ENCODE measurements around the gene TRIM62. TPM values are rescaled to one million over a fixed set of nuclear protein-coding genes. Genes with fewer than 3 reads are reported as not detected.

The TRIM62 gene
- total RNA-seq, 1 donor from 2014 or later = 78.7 TPM

GRCh38 chr1:33098371-33098770 lies 83.5 kb downstream of the TRIM62 start:
- H3K4me1 Mint-ChIP-seq (ENCODE audit: unreplicated experiment) = peaks cover 48% of the 10 kb centered on the region
- no peak overlapping the region for H3K4me3 Mint-ChIP-seq (ENCODE audit: unreplicated experiment)
- peak overlapping the region; percentile 99 for H3K27ac Mint-ChIP-seq (ENCODE audit: unreplicated experiment)
- DNase-seq (ENCODE audit: extremely low spot score, unreplicated experiment) = no peak
- H3K36me3 Mint-ChIP-seq (ENCODE audit: unreplicated experiment) = peaks cover 7% of the 10 kb centered on the region
- TF ChIP-seq CTCF (IDR thresholded peaks at IDR 0.05) = no peak
- H3K9me3 Mint-ChIP-seq (ENCODE audit: unreplicated experiment) = no peaks in the 10 kb centered on the region
- no peaks in the 10 kb centered on the region for H3K27me3 Mint-ChIP-seq (ENCODE audit: unreplicated experiment)

- H3K27ac Mint-ChIP-seq (ENCODE audit: unreplicated experiment) = peak overlapping the region; percentile 99
- peaks cover 48% of the 10 kb centered on the region for H3K4me1 Mint-ChIP-seq (ENCODE audit: unreplicated experiment)
- H3K27me3 Mint-ChIP-seq (ENCODE audit: unreplicated experiment) = no peaks in the 10 kb centered on the region
- no peak for TF ChIP-seq CTCF (IDR thresholded peaks at IDR 0.05)
- DNase-seq (ENCODE audit: extremely low spot score, unreplicated experiment) = no peak
- H3K4me3 Mint-ChIP-seq (ENCODE audit: unreplicated experiment) = no peak overlapping the region
- H3K9me3 Mint-ChIP-seq (ENCODE audit: unreplicated experiment) = no peaks in the 10 kb centered on the region
- peaks cover 7% of the 10 kb centered on the region for H3K36me3 Mint-ChIP-seq (ENCODE audit: unreplicated experiment)
Measured at GRCh38 chr1:33097762-33098161, 84.1 kb downstream of the TRIM62 start.

- no peak for TF ChIP-seq CTCF (IDR thresholded peaks at IDR 0.05)
- Mint-ChIP-seq H3K4me3 (ENCODE audit: unreplicated experiment) (no peak overlapping the region), H3K4me1 (ENCODE audit: unreplicated experiment) (peaks cover 47% of the 10 kb centered on the region), H3K36me3 (ENCODE audit: unreplicated experiment) (peaks cover 4% of the 10 kb centered on the region), H3K27me3 (ENCODE audit: unreplicated experiment) (no peaks in the 10 kb centered on the region), H3K27ac (ENCODE audit: unreplicated experiment) (no peak overlapping the region), H3K9me3 (ENCODE audit: unreplicated experiment) (no peaks in the 10 kb centered on the region)
- no peak for DNase-seq (ENCODE audit: extremely low spot score, unreplicated experiment)
Measured at GRCh38 chr1:33097137-33097611, 84.7 kb downstream of the TRIM62 start.

GRCh38 chr1:33096363-33097005 lies 85.4 kb downstream of the TRIM62 start:
- no peak for DNase-seq (ENCODE audit: extremely low spot score, unreplicated experiment)
- no peak for TF ChIP-seq CTCF (IDR thresholded peaks at IDR 0.05)
- no peak overlapping the region for H3K27ac Mint-ChIP-seq (ENCODE audit: unreplicated experiment)
- peaks cover 42% of the 10 kb centered on the region for H3K4me1 Mint-ChIP-seq (ENCODE audit: unreplicated experiment)
- H3K9me3 Mint-ChIP-seq (ENCODE audit: unreplicated experiment) = no peaks in the 10 kb centered on the region
- peaks cover 3% of the 10 kb centered on the region for H3K36me3 Mint-ChIP-seq (ENCODE audit: unreplicated experiment)
- no peaks in the 10 kb centered on the region for H3K27me3 Mint-ChIP-seq (ENCODE audit: unreplicated experiment)
- no peak overlapping the region for H3K4me3 Mint-ChIP-seq (ENCODE audit: unreplicated experiment)

Other genes starting within 250 kb of the TRIM62 start
- gene RNF19B, start 217.2 kb downstream of the TRIM62 start, total RNA-seq = 12.6 and 15.3 TPM in 2 replicates
- 93.0 and 94.6 TPM in 2 replicates for gene AK2, start 145.2 kb downstream of the TRIM62 start, total RNA-seq
- 8.0 and 10.4 TPM in 2 replicates for gene AZIN2, start 100.9 kb downstream of the TRIM62 start, total RNA-seq
- gene ZNF362, start 74.4 kb upstream of the TRIM62 start, total RNA-seq = 97.0 and 110 TPM in 2 replicates
- gene A3GALT2, start 139.1 kb upstream of the TRIM62 start, total RNA-seq = 0.35 TPM in 1 of 2 replicates, not detected in the other
- 148 and 160 TPM in 2 replicates for gene PHC2, start 249.1 kb upstream of the TRIM62 start, total RNA-seq